MCF 10A (cell line): ENCODE data around the gene SARM1. TPM values are rescaled to one million over a fixed set of nuclear protein-coding genes. Genes with fewer than 3 reads are reported as not detected.

Experiments used
- BruUV-seq: library from RNA; stranded (reverse); fragments of 400-500 nt; replicated peaks from 2 replicates; lab custom pipeline; 2021; lab: Mats Ljungman, UMichigan
- CTCF ChIA-PET: fragments of 300-600 bp; sonication (Branson Sonifier 250); formaldehyde crosslinking; extraction: SDS; loops from one replicate; lab custom pipeline; 2021; ENCODE audit warnings: antibody characterized with exemption, inconsistent platforms; lab: Yijun Ruan, JAX
- POLR2A ChIA-PET: fragments of 300-600, 350-650 bp; sonication (Branson Sonifier 250); formaldehyde crosslinking; extraction: SDS; loops from one replicate; lab custom pipeline; 2020; ENCODE audit warnings: antibody characterized with exemption, inconsistent platforms; lab: Yijun Ruan, JAX
- DNase-seq: peaks from one replicate; pipeline ENCODE4 v3.0.0-alpha.2; 2018; ENCODE audit not compliant: unreplicated experiment
- H3K27ac Mint-ChIP-seq: one replicate; pipeline ENCODE4 v1.8.0; 2022; ENCODE audit warnings: mild to moderate bottlenecking, low read depth, mixed read lengths; ENCODE audit not compliant: unreplicated experiment
- H3K27me3 Mint-ChIP-seq: one replicate; pipeline ENCODE4 v1.8.0; 2022; ENCODE audit warnings: mixed read lengths; ENCODE audit not compliant: insufficient read depth, unreplicated experiment
- H3K36me3 Mint-ChIP-seq: one replicate; pipeline ENCODE4 v1.8.0; 2022; ENCODE audit warnings: mild to moderate bottlenecking, moderate library complexity, mixed read lengths; ENCODE audit not compliant: insufficient read depth, unreplicated experiment
- H3K4me1 Mint-ChIP-seq: one replicate; pipeline ENCODE4 v1.8.0; 2022; ENCODE audit warnings: mixed read lengths; ENCODE audit not compliant: insufficient read depth, unreplicated experiment
- H3K4me3 Mint-ChIP-seq: one replicate; pipeline ENCODE4 v1.8.0; 2022; ENCODE audit warnings: mild to moderate bottlenecking, moderate library complexity, mixed read lengths; ENCODE audit not compliant: unreplicated experiment
- H3K9me3 Mint-ChIP-seq: one replicate; pipeline ENCODE4 v1.8.0; 2022; ENCODE audit warnings: mixed read lengths; ENCODE audit not compliant: unreplicated experiment
- CTCF ChIP-seq: fragments of 200-600 bp; IDR thresholded peaks from one replicate; pipeline ENCODE4 v1.8.0; 2022; ENCODE audit warnings: antibody characterized with exemption, mild to moderate bottlenecking; ENCODE audit not compliant: unreplicated experiment
- intact Hi-C: fragments of 100-400 bp; cut with micrococcal nuclease; formaldehyde crosslinking; loops from 2 replicates; pipeline ENCODE4 v1.14.1; 2022
- total RNA-seq: library from RNA; stranded (reverse); gene quantifications from 2 replicates; pipeline ENCODE4 v1.2.3, GENCODE V29; 2022

Gene SARM1
- total RNA-seq, 1 experiment from 2014 or later: 0.63 TPM

- no peak for DNase-seq
- H3K4me3 Mint-ChIP-seq: no peak overlapping the region
- no peak overlapping the region for H3K27ac Mint-ChIP-seq
- no TSS peak for BruUV-seq
- peaks cover 12% of the 10 kb centered on the region for H3K4me1 Mint-ChIP-seq
- peaks cover 84% of the 10 kb centered on the region for H3K36me3 Mint-ChIP-seq
- H3K27me3 Mint-ChIP-seq: no peaks in the 10 kb centered on the region
- no peaks in the 10 kb centered on the region for H3K9me3 Mint-ChIP-seq
- POLR2A ChIA-PET: interaction anchor here (1.0 to 5.8 kb wide), 4 partner anchors 9 to 111 kb away, joined by 3 to 85 read pairs (median 42); partner anchors contain the start of genes IFT20, POLDIP2 and TNFAIP1
- intact Hi-C loops: no loop called here
- no peak for TF ChIP-seq CTCF
- CTCF ChIA-PET: interaction anchor here (2.0 to 2.4 kb wide), 2 partner anchors 72 to 110 kb away, joined by 4 to 6 read pairs; no protein-coding TSS in a partner anchor
Measured at GRCh38 chr17:28344011-28344410, 27.5 kb upstream of the SARM1 start.

- POLR2A ChIA-PET: interaction anchor here (0.5 to 5.8 kb wide), 6 partner anchors 9 to 207 kb away, joined by 3 to 85 read pairs (median 14); partner anchors contain the start of genes IFT20, POLDIP2 and TNFAIP1
- H3K36me3 Mint-ChIP-seq: peaks cover 86% of the 10 kb centered on the region
- H3K27ac Mint-ChIP-seq: no peak overlapping the region
- H3K9me3 Mint-ChIP-seq: no peaks in the 10 kb centered on the region
- DNase-seq: no peak
- TF ChIP-seq CTCF: no peak
- CTCF ChIA-PET: interaction anchor here (2.0 to 4.4 kb wide), 3 partner anchors 13 to 110 kb away, joined by 4 to 23 read pairs (median 6); partner anchors contain the start of gene POLDIP2
- H3K4me3 Mint-ChIP-seq: no peak overlapping the region
- no peaks in the 10 kb centered on the region for H3K27me3 Mint-ChIP-seq
- intact Hi-C loops: no loop called here
- no TSS peak for BruUV-seq
- peaks cover 12% of the 10 kb centered on the region for H3K4me1 Mint-ChIP-seq
Measured at GRCh38 chr17:28344435-28344901, 27.0 kb upstream of the SARM1 start.

GRCh38 chr17:28345419-28346198 lies 25.9 kb upstream of the SARM1 start:
- TF ChIP-seq CTCF: no peak
- Mint-ChIP-seq H3K27ac (peak overlapping the region; percentile 59), H3K4me1 (peaks cover 12% of the 10 kb centered on the region), H3K4me3 (no peak overlapping the region), H3K36me3 (peaks cover 87% of the 10 kb centered on the region), H3K27me3 (no peaks in the 10 kb centered on the region), H3K9me3 (no peaks in the 10 kb centered on the region)
- ChIA-PET POLR2A (interaction anchor here (1.4 to 5.8 kb wide), 10 partner anchors 8 to 147 kb away, joined by 4 to 85 read pairs (median 10); partner anchors contain the start of genes IFT20, POLDIP2, TMEM97 and TNFAIP1), CTCF (interaction anchor here (0.5 to 4.4 kb wide), 8 partner anchors 8 to 112 kb away, joined by 3 to 23 read pairs (median 4); partner anchors contain the start of genes IFT20, POLDIP2 and TNFAIP1)
- intact Hi-C loops: no loop called here
- no peak for DNase-seq
- BruUV-seq: no TSS peak

GRCh38 chr17:28346199-28346580 lies 25.3 kb upstream of the SARM1 start:
- H3K4me3 Mint-ChIP-seq: no peak overlapping the region
- DNase-seq: no peak
- CTCF ChIA-PET: interaction anchor here (0.5 to 4.4 kb wide), 9 partner anchors 8 to 113 kb away, joined by 3 to 23 read pairs (median 4); partner anchors contain the start of genes IFT20, POLDIP2 and TNFAIP1
- peaks cover 12% of the 10 kb centered on the region for H3K4me1 Mint-ChIP-seq
- H3K27me3 Mint-ChIP-seq: no peaks in the 10 kb centered on the region
- H3K36me3 Mint-ChIP-seq: peaks cover 87% of the 10 kb centered on the region
- POLR2A ChIA-PET: interaction anchor here (0.9 to 5.8 kb wide), 12 partner anchors 8 to 146 kb away, joined by 3 to 85 read pairs (median 7); partner anchors contain the start of genes IFT20, POLDIP2, TMEM97 and TNFAIP1
- peak overlapping the region; percentile 59 for H3K27ac Mint-ChIP-seq
- no peak for TF ChIP-seq CTCF
- no peaks in the 10 kb centered on the region for H3K9me3 Mint-ChIP-seq
- intact Hi-C loops: no loop called here
- BruUV-seq: TSS peak; percentile 5
